IPS DF 6.9 (cell line): ENCODE data around the gene ENTPD5.

ENCODE experiments used
- DNase-seq: peaks from one replicate; pipeline ENCODE4 v3.0.0-alpha.2; 2013; ENCODE audit warnings: low read depth, low spot score
- H3K27ac ChIP-seq: one replicate; pipeline ENCODE4 v1.5.1; 2013; ENCODE audit warnings: low read length, control low read depth
- H3K27me3 ChIP-seq: 2 replicates; pipeline ENCODE4 v1.6.1; 2013; ENCODE audit warnings: mild to moderate bottlenecking, low read length; ENCODE audit not compliant: control insufficient read depth, insufficient read depth
- H3K36me3 ChIP-seq: 2 replicates; pipeline ENCODE4 v1.6.1; 2013; ENCODE audit warnings: low read length; ENCODE audit not compliant: control insufficient read depth, insufficient read depth
- H3K4me1 ChIP-seq: 2 replicates; pipeline ENCODE4 v1.6.1; 2013; ENCODE audit warnings: low read length; ENCODE audit not compliant: control insufficient read depth, insufficient read depth
- H3K4me3 ChIP-seq: 2 replicates; pipeline ENCODE4 v1.5.1; 2013; ENCODE audit warnings: mild to moderate bottlenecking, low read length
- H3K9me3 ChIP-seq: 2 replicates; pipeline ENCODE4 v1.6.1; 2013; ENCODE audit warnings: low read length, inconsistent platforms; ENCODE audit not compliant: control insufficient read depth, insufficient read depth
- WGBS: extraction: QIAGEN DNeasy Blood & Tissue Kit; methylation state at CpG from one replicate; pipeline ENCODE4 v1.1.7; 2013; ENCODE audit warnings: mixed read lengths, missing lambda C conversion rate; ENCODE audit not compliant: insufficient read length, insufficient coverage; 5-methylcytosine and 5-hydroxymethylcytosine counted together

Gene ENTPD5

GRCh38 chr14:73988065-73988464, 31.0 kb downstream of the ENTPD5 start:
- Histone ChIP-seq H3K36me3 (no peaks in the 10 kb centered on the region), H3K27me3 (no peaks in the 10 kb centered on the region), H3K4me1 (no peaks in the 10 kb centered on the region), H3K9me3 (no peaks in the 10 kb centered on the region), H3K27ac (no peak overlapping the region), H3K4me3 (no peak overlapping the region)
- no CpG with 5 or more reads among the region's 3 CpGs for WGBS
- no peak for DNase-seq

GRCh38 chr14:73977896-73978295, 41.2 kb downstream of the ENTPD5 start:
- no CpG with 5 or more reads among the region's 4 CpGs for WGBS
- no peaks in the 10 kb centered on the region; the same call in 1 of the 2 replicates for H3K36me3 ChIP-seq
- DNase-seq, result no peak
- H3K27me3 ChIP-seq, result no peaks in the 10 kb centered on the region
- H3K4me3 ChIP-seq, result no peak overlapping the region
- H3K9me3 ChIP-seq, result no peaks in the 10 kb centered on the region
- H3K27ac ChIP-seq, result no peak overlapping the region
- H3K4me1 ChIP-seq, result 0 out of 2 replicates have a peak, but pooled peaks cover under 1% of the 10 kb centered on the region

GRCh38 chr14:73976125-73976524, 43.0 kb downstream of the ENTPD5 start:
- Histone ChIP-seq H3K27me3 (no peaks in the 10 kb centered on the region), H3K4me3 (no peak overlapping the region), H3K4me1 (0 out of 2 replicates have a peak, but pooled peaks cover 1% of the 10 kb centered on the region), H3K9me3 (no peaks in the 10 kb centered on the region), H3K36me3 (no peaks in the 10 kb centered on the region; the same call in 1 of the 2 replicates), H3K27ac (no peak overlapping the region)
- no CpG with 5 or more reads among the region's 6 CpGs for WGBS
- DNase-seq, result no peak

GRCh38 chr14:73973497-73973896, 45.6 kb downstream of the ENTPD5 start:
- Histone ChIP-seq H3K36me3 (no peaks in the 10 kb centered on the region; the same call in 1 of the 2 replicates), H3K27ac (no peak overlapping the region), H3K4me3 (no peak overlapping the region), H3K27me3 (no peaks in the 10 kb centered on the region), H3K4me1 (0 out of 2 replicates have a peak, but pooled peaks cover 1% of the 10 kb centered on the region), H3K9me3 (no peaks in the 10 kb centered on the region)
- no peak for DNase-seq
- no CpG with 5 or more reads among the region's 2 CpGs for WGBS

- H3K27ac ChIP-seq, result no peak overlapping the region
- no peaks in the 10 kb centered on the region for H3K27me3 ChIP-seq
- peaks cover 4% of the 10 kb centered on the region; the same call in 1 of the 2 replicates for H3K36me3 ChIP-seq
- H3K9me3 ChIP-seq, result no peaks in the 10 kb centered on the region
- WGBS, result no CpG with 5 or more reads among the region's 2 CpGs
- no peak for DNase-seq
- H3K4me1 ChIP-seq, result 0 out of 2 replicates have a peak, but pooled peaks cover 1% of the 10 kb centered on the region
- no peak overlapping the region for H3K4me3 ChIP-seq
Observed at GRCh38 chr14:73968885-73969284, 50.2 kb downstream of the ENTPD5 start.

GRCh38 chr14:73965216-73965615, 53.9 kb downstream of the ENTPD5 start:
- Histone ChIP-seq H3K36me3 (peaks cover 4% of the 10 kb centered on the region; the same call in 1 of the 2 replicates), H3K9me3 (no peaks in the 10 kb centered on the region), H3K4me1 (no peaks in the 10 kb centered on the region), H3K27ac (no peak overlapping the region), H3K4me3 (no peak overlapping the region), H3K27me3 (no peaks in the 10 kb centered on the region)
- DNase-seq, result no peak
- WGBS, result no CpG with 5 or more reads among the region's 4 CpGs

- Histone ChIP-seq H3K4me3 (no peak overlapping the region), H3K4me1 (no peaks in the 10 kb centered on the region), H3K36me3 (no peaks in the 10 kb centered on the region; the same call in 1 of the 2 replicates), H3K27ac (no peak overlapping the region), H3K27me3 (no peaks in the 10 kb centered on the region), H3K9me3 (no peaks in the 10 kb centered on the region)
- no peak for DNase-seq
- WGBS, result no CpG with 5 or more reads among the region's 12 CpGs
Observed at GRCh38 chr14:73961192-73961591, 57.9 kb downstream of the ENTPD5 start.

- Histone ChIP-seq H3K9me3 (no peaks in the 10 kb centered on the region), H3K27ac (no peak overlapping the region), H3K36me3 (no peaks in the 10 kb centered on the region; the same call in 1 of the 2 replicates), H3K4me3 (no peak overlapping the region), H3K27me3 (no peaks in the 10 kb centered on the region), H3K4me1 (no peaks in the 10 kb centered on the region)
- no peak for DNase-seq
Observed at GRCh38 chr14:73958591-73958990, 60.5 kb downstream of the ENTPD5 start.

GRCh38 chr14:73955674-73956073, 63.4 kb downstream of the ENTPD5 start:
- Histone ChIP-seq H3K9me3 (no peaks in the 10 kb centered on the region), H3K4me3 (no peak overlapping the region), H3K27me3 (no peaks in the 10 kb centered on the region), H3K27ac (no peak overlapping the region), H3K36me3 (no peaks in the 10 kb centered on the region; the same call in 1 of the 2 replicates), H3K4me1 (no peaks in the 10 kb centered on the region; the same call in 1 of the 2 replicates)
- WGBS, result no CpG with 5 or more reads among the region's 5 CpGs
- no peak for DNase-seq

GRCh38 chr14:73953731-73954130, 65.4 kb downstream of the ENTPD5 start:
- H3K27ac ChIP-seq, result no peak overlapping the region
- no peaks in the 10 kb centered on the region for H3K27me3 ChIP-seq
- no peak for DNase-seq
- H3K36me3 ChIP-seq, result no peaks in the 10 kb centered on the region
- no peaks in the 10 kb centered on the region; the same call in 1 of the 2 replicates for H3K4me1 ChIP-seq
- no CpG with 5 or more reads among the region's 1 CpG for WGBS
- H3K4me3 ChIP-seq, result no peak overlapping the region
- H3K9me3 ChIP-seq, result no peaks in the 10 kb centered on the region
